Esophagus muscularis mucosa (tissue), 4 donors: ENCODE results near the gene TIE1. TPM values are rescaled to one million over a fixed set of nuclear protein-coding genes. Genes with fewer than 3 reads are reported as not detected.

Experiments
- DNase-seq: peaks from one replicate; pipeline ENCODE4 v3.0.0-alpha.2; 2017; ENCODE audit errors: extremely low spot score
- H3K27ac ChIP-seq, 4 donors: fragments of 200-600 bp; sonication (generic); replicated peaks in 1 of 4; 1 replicate in 3 of 4; 2 replicates in 1 of 4; pipeline ENCODE4 v1.5.1; 2016 to 2019; ENCODE audit warnings: mild to moderate bottlenecking in 1 of 4
- H3K27me3 ChIP-seq, 4 donors: fragments of 200-600 bp; sonication (generic); one replicate each; pipeline versions ENCODE4 v1.5.1 to v1.6.0; 2016 to 2019
- H3K36me3 ChIP-seq, 4 donors: fragments of 200-600 bp; sonication (generic); one replicate each; pipeline ENCODE4 v1.5.1; 2016 to 2019
- H3K4me1 ChIP-seq, 4 donors: fragments of 200-600 bp; sonication (generic); one replicate each; pipeline ENCODE4 v1.5.1; 2016 to 2019
- H3K4me3 ChIP-seq, 4 donors: fragments of 200-600 bp; sonication (generic); 1 replicate in 2 of 4; 2 replicates in 2 of 4; pipeline ENCODE4 v1.5.1; 2016 to 2019; ENCODE audit warnings: mild to moderate bottlenecking in 4 of 4, moderate library complexity in 1 of 4
- H3K9me3 ChIP-seq, 4 donors: fragments of 200-600 bp; sonication (generic); 1 replicate in 3 of 4; 2 replicates in 1 of 4; pipeline ENCODE4 v1.5.1; 2016 to 2019
- EP300 ChIP-seq: sonication (generic); formaldehyde crosslinking; IDR thresholded peaks from one replicate; pipeline ENCODE4 v1.6.1; 2017; ENCODE audit warnings: antibody characterized with exemption
- POLR2A ChIP-seq: fragments of 450-650 bp; IDR thresholded peaks from one replicate; pipeline ENCODE4 v1.6.1; 2017; ENCODE audit warnings: antibody characterized with exemption, moderate library complexity, mild to moderate bottlenecking, low read depth
- POLR2AphosphoS5 ChIP-seq, 2 donors: sonication (generic); formaldehyde crosslinking; IDR thresholded peaks; one replicate each; pipeline ENCODE4 v1.6.1; 2017; ENCODE audit warnings: antibody characterized with exemption in 2 of 2
- WGBS: methylation state at CpG from one replicate; pipeline ENCODE4 v1.1.5; 2018; 5-methylcytosine and 5-hydroxymethylcytosine counted together
- intact Hi-C: fragments of 100-400 bp; cut with DNase I; formaldehyde crosslinking; loops from one replicate; pipeline ENCODE4 v1.15.1; 2023
- total RNA-seq, 4 donors: library from RNA; depleted of rRNA; stranded (reverse); fragments of >200 nt; gene quantifications; one replicate each; pipeline versions ENCODE4 v1.1.0 to v1.2.1, GENCODE V29; 2016
- TF ChIP-seq, protein P1 (sequence below), 3 experiments: fragments of 200-600 bp in 2 of 3; fragments of 450-650 bp in 1 of 3; sonication (generic) in 2 of 3; IDR thresholded peaks; one replicate each; pipeline ENCODE4 v1.5.1; 2017 to 2019; ENCODE audit warnings: antibody characterized with exemption in 3 of 3, mild to moderate bottlenecking in 2 of 3, moderate library complexity in 1 of 3

Gene TIE1
- total RNA-seq, 4 donors from 2014 or later: 16.2 to 51.1 (median 32.6) TPM

- Histone ChIP-seq H3K4me1 (no peaks in the 10 kb centered on the region), H3K4me3 (no peak overlapping the region), H3K36me3 (peaks cover 0 to 71% (median 12%) of the 10 kb centered on the region in 4 donors), H3K27me3 (no peaks in the 10 kb centered on the region), H3K9me3 (no peaks in the 10 kb centered on the region), H3K27ac (no peak overlapping the region)
- intact Hi-C loops: no loop called here
- no peak for TF ChIP-seq EP300
- TF ChIP-seq, protein P1, sequence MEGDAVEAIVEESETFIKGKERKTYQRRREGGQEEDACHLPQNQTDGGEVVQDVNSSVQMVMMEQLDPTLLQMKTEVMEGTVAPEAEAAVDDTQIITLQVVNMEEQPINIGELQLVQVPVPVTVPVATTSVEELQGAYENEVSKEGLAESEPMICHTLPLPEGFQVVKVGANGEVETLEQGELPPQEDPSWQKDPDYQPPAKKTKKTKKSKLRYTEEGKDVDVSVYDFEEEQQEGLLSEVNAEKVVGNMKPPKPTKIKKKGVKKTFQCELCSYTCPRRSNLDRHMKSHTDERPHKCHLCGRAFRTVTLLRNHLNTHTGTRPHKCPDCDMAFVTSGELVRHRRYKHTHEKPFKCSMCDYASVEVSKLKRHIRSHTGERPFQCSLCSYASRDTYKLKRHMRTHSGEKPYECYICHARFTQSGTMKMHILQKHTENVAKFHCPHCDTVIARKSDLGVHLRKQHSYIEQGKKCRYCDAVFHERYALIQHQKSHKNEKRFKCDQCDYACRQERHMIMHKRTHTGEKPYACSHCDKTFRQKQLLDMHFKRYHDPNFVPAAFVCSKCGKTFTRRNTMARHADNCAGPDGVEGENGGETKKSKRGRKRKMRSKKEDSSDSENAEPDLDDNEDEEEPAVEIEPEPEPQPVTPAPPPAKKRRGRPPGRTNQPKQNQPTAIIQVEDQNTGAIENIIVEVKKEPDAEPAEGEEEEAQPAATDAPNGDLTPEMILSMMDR (IDR thresholded peaks at IDR 0.05): no peak
- TF ChIP-seq POLR2AphosphoS5 (IDR thresholded peaks at IDR 0.05): no peak
- TF ChIP-seq POLR2A: no peak
- DNase-seq: no peak
- 90% methylated on average over 7 of the region's 9 CpGs for WGBS
Measured at GRCh38 chr1:43311521-43311920, 10.7 kb downstream of the TIE1 start.

DNA sequence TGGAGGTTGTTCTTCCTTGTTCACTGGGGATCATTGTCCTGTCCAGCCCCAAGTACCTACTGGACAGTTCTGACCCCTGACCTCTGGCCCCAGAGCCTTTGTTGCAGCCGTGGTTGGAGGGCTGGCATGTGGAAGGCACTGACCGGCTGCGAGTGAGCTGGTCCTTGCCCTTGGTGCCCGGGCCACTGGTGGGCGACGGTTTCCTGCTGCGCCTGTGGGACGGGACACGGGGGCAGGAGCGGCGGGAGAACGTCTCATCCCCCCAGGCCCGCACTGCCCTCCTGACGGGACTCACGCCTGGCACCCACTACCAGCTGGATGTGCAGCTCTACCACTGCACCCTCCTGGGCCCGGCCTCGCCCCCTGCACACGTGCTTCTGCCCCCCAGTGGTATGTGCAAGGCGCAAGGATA lies 11.4 kb downstream of the TIE1 start:
- DNase-seq: no peak
- intact Hi-C loops: no loop called here
- Histone ChIP-seq H3K36me3 (peaks cover 0 to 67% (median 8%) of the 10 kb centered on the region in 4 donors), H3K4me1 (no peaks in the 10 kb centered on the region), H3K9me3 (no peaks in the 10 kb centered on the region), H3K27me3 (no peaks in the 10 kb centered on the region), H3K4me3 (no peak overlapping the region), H3K27ac (no peak overlapping the region)
- 84% methylated on average over 17 of the region's 19 CpGs for WGBS
- TF ChIP-seq POLR2AphosphoS5 (IDR thresholded peaks at IDR 0.05): no peak
- TF ChIP-seq, protein P1 (IDR thresholded peaks at IDR 0.05): no peak
- TF ChIP-seq EP300: no peak
- no peak for TF ChIP-seq POLR2A

DNA sequence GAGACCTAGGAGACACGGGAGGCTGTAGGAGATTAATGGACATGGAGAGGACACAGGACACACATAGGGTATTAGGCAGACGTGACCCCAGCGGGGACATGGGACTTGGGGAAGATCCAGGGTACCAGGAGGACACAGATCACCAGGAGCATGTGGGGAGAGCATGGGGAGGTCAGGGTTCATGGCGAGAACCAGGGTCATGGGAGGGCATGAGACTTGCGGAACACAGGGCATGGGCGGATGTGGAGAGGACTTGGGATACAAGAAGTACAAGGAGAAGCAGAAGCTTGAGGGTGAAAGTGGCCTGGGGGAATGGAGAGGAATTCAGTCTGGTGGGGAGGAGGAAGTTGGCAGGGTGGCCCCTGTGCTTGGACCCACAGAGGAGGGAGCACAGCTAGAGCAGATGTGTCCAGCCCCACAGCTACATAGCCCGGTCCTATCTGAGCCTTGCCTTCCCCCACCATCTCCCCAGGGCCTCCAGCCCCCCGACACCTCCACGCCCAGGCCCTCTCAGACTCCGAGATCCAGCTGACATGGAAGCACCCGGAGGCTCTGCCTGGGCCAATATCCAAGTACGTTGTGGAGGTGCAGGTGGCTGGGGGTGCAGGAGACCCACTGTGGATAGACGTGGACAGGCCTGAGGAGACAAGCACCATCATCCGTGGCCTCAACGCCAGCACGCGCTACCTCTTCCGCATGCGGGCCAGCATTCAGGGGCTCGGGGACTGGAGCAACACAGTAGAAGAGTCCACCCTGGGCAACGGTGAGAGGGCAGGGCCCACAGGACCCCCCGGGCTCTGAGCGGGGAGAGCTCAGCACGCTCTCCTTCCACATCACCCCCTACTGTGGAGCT lies 12.1 kb downstream of the TIE1 start:
- no peaks in the 10 kb centered on the region for H3K4me1 ChIP-seq
- intact Hi-C loops: no loop called here
- no peaks in the 10 kb centered on the region for H3K27me3 ChIP-seq
- no peak overlapping the region for H3K27ac ChIP-seq
- 92% methylated on average over 24 of the region's 24 CpGs for WGBS
- no peak overlapping the region for H3K4me3 ChIP-seq
- H3K9me3 ChIP-seq: no peaks in the 10 kb centered on the region
- no peak for DNase-seq
- no peak for TF ChIP-seq EP300
- TF ChIP-seq POLR2AphosphoS5 (IDR thresholded peaks at IDR 0.05): no peak
- TF ChIP-seq POLR2A: no peak
- TF ChIP-seq, protein P1 (IDR thresholded peaks at IDR 0.05): no peak
- H3K36me3 ChIP-seq: peaks cover 0 to 65% (median 8%) of the 10 kb centered on the region in 4 donors

GRCh38 chr1:43313771-43314170 lies 13.0 kb downstream of the TIE1 start:
- H3K4me3 ChIP-seq: no peak overlapping the region
- H3K36me3 ChIP-seq: peaks cover 0 to 62% (median 9%) of the 10 kb centered on the region in 4 donors
- 94% methylated on average over 7 of the region's 10 CpGs for WGBS
- H3K27me3 ChIP-seq: no peaks in the 10 kb centered on the region
- H3K9me3 ChIP-seq: no peaks in the 10 kb centered on the region
- no peak for DNase-seq
- TF ChIP-seq EP300 (no peak), POLR2AphosphoS5 (IDR thresholded peaks at IDR 0.05) (no peak), POLR2A (no peak)
- TF ChIP-seq, protein P1 (IDR thresholded peaks at IDR 0.05): no peak
- H3K4me1 ChIP-seq: no peaks in the 10 kb centered on the region
- intact Hi-C loops: no loop called here
- no peak overlapping the region for H3K27ac ChIP-seq
